Memory B cell (primary cell): Measurements from ENCODE around the gene NPTX1.
"Not testable (repeated sequence)": the region's sequence is repeated elsewhere in the genome, so short reads cannot be mapped to it uniquely, and the experiment has no call there.

Experiments used
- ATAC-seq: fragments of 150-1000 bp; cut with Tn5 transposase; 2 replicates; pipeline ENCODE4 v1.10.0; 2021; ENCODE audit warnings: low read depth, mild to moderate bottlenecking, moderate library complexity
- DNase-seq, 2 donors: peaks; one replicate each; pipeline ENCODE4 v3.0.0; 2022; ENCODE audit warnings: low spot score in 2 of 2
- H3K27ac Mint-ChIP-seq: one replicate; pipeline ENCODE4 v1.8.0; 2022; ENCODE audit warnings: mild to moderate bottlenecking, moderate library complexity, mixed read lengths
- H3K27me3 Mint-ChIP-seq: one replicate; pipeline ENCODE4 v1.8.0; 2022; ENCODE audit warnings: mixed read lengths
- H3K36me3 Mint-ChIP-seq: one replicate; pipeline ENCODE4 v1.8.0; 2022; ENCODE audit warnings: mild to moderate bottlenecking, mixed read lengths
- H3K4me1 Mint-ChIP-seq: one replicate; pipeline ENCODE4 v1.8.0; 2022; ENCODE audit warnings: mixed read lengths
- H3K4me3 Mint-ChIP-seq: one replicate; pipeline ENCODE4 v1.8.0; 2022; ENCODE audit warnings: mild to moderate bottlenecking, moderate library complexity, mixed read lengths
- H3K9me3 Mint-ChIP-seq: one replicate; pipeline ENCODE4 v1.8.0; 2022; ENCODE audit warnings: mixed read lengths

The NPTX1 gene

GRCh38 chr17:80511222-80512180, 35.1 kb upstream of the NPTX1 start:
- H3K36me3 Mint-ChIP-seq: no peaks in the 10 kb centered on the region
- no peak overlapping the region for H3K27ac Mint-ChIP-seq
- no peaks in the 10 kb centered on the region for H3K9me3 Mint-ChIP-seq
- no peak for ATAC-seq
- no peak for DNase-seq
- peaks cover 5% of the 10 kb centered on the region for H3K27me3 Mint-ChIP-seq
- H3K4me1 Mint-ChIP-seq: no peaks in the 10 kb centered on the region
- H3K4me3 Mint-ChIP-seq: no peak overlapping the region

DNA sequence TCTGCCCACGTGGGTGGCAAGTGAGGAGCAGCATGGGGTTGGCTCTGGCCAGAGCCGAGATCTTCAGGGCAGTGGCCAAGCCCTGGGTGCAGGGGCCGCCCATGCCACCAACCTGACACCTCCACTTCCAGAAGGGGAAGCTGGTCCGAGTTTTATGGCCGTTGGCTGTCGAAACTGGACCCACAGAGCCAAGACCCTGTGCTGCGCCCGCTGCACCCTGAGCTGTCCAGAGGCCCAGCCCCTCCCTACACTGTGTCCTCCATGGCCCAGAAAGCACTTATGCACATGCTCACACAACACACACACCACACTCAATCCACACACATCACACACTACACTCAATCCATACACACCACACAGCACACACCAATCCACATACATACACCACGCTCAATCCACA, 34.4 kb upstream of the NPTX1 start:
- no peak for ATAC-seq
- Mint-ChIP-seq H3K36me3 (no peaks in the 10 kb centered on the region), H3K9me3 (no peaks in the 10 kb centered on the region), H3K27me3 (peaks cover 5% of the 10 kb centered on the region), H3K4me1 (no peaks in the 10 kb centered on the region), H3K4me3 (no peak overlapping the region), H3K27ac (no peak overlapping the region)
- no peak for DNase-seq

DNA sequence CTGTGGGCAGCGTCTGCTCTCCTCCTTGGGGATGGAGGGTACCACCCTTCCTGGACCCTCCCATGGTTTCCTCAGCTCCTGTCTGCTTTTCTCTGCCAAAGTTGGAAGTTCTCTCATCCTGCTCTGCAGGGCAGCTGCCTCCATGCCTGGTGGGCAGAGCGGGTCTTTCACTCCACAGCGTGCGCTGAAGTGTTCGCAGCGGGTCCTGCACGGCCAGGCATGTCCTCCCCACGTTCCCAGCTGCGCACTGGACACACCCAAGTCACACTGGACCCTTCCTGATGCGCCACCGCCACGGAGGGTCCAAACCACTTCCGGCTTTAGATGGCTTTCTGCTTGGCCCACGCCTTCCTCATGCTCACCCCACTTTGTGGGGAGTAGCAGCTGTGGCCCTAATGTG, 33.7 kb upstream of the NPTX1 start:
- no peak overlapping the region for H3K4me3 Mint-ChIP-seq
- H3K36me3 Mint-ChIP-seq: no peaks in the 10 kb centered on the region
- H3K9me3 Mint-ChIP-seq: no peaks in the 10 kb centered on the region
- H3K4me1 Mint-ChIP-seq: no peaks in the 10 kb centered on the region
- DNase-seq (no peak), ATAC-seq (no peak)
- H3K27ac Mint-ChIP-seq: no peak overlapping the region
- peaks cover 5% of the 10 kb centered on the region for H3K27me3 Mint-ChIP-seq

GRCh38 chr17:80509311-80509710, 32.9 kb upstream of the NPTX1 start:
- Mint-ChIP-seq H3K36me3 (no peaks in the 10 kb centered on the region), H3K9me3 (no peaks in the 10 kb centered on the region), H3K27ac (no peak overlapping the region), H3K27me3 (peaks cover 6% of the 10 kb centered on the region), H3K4me3 (no peak overlapping the region), H3K4me1 (no peaks in the 10 kb centered on the region)
- no peak for DNase-seq
- no peak for ATAC-seq

GRCh38 chr17:80507965-80508364, 31.6 kb upstream of the NPTX1 start:
- Mint-ChIP-seq H3K27me3 (peaks cover 13% of the 10 kb centered on the region), H3K9me3 (no peaks in the 10 kb centered on the region), H3K36me3 (no peaks in the 10 kb centered on the region), H3K27ac (no peak overlapping the region), H3K4me3 (no peak overlapping the region), H3K4me1 (no peaks in the 10 kb centered on the region)
- DNase-seq (no peak), ATAC-seq (no peak)

DNA sequence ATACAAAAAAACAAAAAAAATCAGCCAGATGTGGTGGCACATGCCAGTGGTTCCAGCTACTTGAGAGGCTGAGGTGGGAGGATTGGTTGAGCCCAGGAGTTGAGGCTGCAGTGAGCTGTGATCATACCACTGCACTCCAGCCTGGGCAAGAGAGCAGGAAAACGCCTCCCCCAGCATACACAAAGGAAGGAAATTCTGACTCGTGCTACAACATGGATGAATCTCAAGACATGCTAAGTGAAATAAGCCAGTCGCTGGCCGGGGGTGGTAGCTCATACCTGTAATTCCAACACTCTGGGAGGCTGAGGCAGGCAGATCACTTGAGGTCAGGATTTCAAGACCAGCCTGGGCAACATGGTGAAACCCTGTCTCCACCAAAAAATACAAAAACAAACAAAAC, 30.8 kb upstream of the NPTX1 start:
- not testable (repeated sequence) for H3K9me3 Mint-ChIP-seq, H3K4me3 Mint-ChIP-seq, DNase-seq, H3K4me1 Mint-ChIP-seq, H3K27ac Mint-ChIP-seq, H3K36me3 Mint-ChIP-seq, ATAC-seq
- H3K27me3 Mint-ChIP-seq: peaks cover 13% of the 10 kb centered on the region

GRCh38 chr17:80504686-80505413, 28.4 kb upstream of the NPTX1 start:
- Mint-ChIP-seq H3K9me3 (no peaks in the 10 kb centered on the region), H3K4me1 (no peaks in the 10 kb centered on the region), H3K27ac (no peak overlapping the region), H3K36me3 (no peaks in the 10 kb centered on the region), H3K4me3 (no peak overlapping the region), H3K27me3 (peaks cover 13% of the 10 kb centered on the region)
- DNase-seq (no peak), ATAC-seq (no peak)

- Mint-ChIP-seq H3K9me3 (no peaks in the 10 kb centered on the region), H3K4me3 (no peak overlapping the region), H3K36me3 (no peaks in the 10 kb centered on the region), H3K27ac (no peak overlapping the region), H3K27me3 (peaks cover 17% of the 10 kb centered on the region), H3K4me1 (no peaks in the 10 kb centered on the region)
- ATAC-seq: no peak
- DNase-seq: no peak
Measured at GRCh38 chr17:80503921-80504320, 27.5 kb upstream of the NPTX1 start.

- Mint-ChIP-seq H3K4me1 (peaks cover under 1% of the 10 kb centered on the region), H3K27me3 (peaks cover 17% of the 10 kb centered on the region), H3K9me3 (no peaks in the 10 kb centered on the region), H3K4me3 (no peak overlapping the region), H3K27ac (no peak overlapping the region), H3K36me3 (no peaks in the 10 kb centered on the region)
- ATAC-seq: no peak
- DNase-seq: no peak
Measured at GRCh38 chr17:80503031-80503430, 26.6 kb upstream of the NPTX1 start.

- H3K4me1 Mint-ChIP-seq: peaks cover 5% of the 10 kb centered on the region
- ATAC-seq (no peak), DNase-seq (no peak)
- no peak overlapping the region for H3K4me3 Mint-ChIP-seq
- H3K9me3 Mint-ChIP-seq: peaks cover 2% of the 10 kb centered on the region
- H3K36me3 Mint-ChIP-seq: no peaks in the 10 kb centered on the region
- H3K27me3 Mint-ChIP-seq: peaks cover 22% of the 10 kb centered on the region
- H3K27ac Mint-ChIP-seq: no peak overlapping the region
Measured at GRCh38 chr17:80502578-80502877, 26.1 kb upstream of the NPTX1 start.

DNA sequence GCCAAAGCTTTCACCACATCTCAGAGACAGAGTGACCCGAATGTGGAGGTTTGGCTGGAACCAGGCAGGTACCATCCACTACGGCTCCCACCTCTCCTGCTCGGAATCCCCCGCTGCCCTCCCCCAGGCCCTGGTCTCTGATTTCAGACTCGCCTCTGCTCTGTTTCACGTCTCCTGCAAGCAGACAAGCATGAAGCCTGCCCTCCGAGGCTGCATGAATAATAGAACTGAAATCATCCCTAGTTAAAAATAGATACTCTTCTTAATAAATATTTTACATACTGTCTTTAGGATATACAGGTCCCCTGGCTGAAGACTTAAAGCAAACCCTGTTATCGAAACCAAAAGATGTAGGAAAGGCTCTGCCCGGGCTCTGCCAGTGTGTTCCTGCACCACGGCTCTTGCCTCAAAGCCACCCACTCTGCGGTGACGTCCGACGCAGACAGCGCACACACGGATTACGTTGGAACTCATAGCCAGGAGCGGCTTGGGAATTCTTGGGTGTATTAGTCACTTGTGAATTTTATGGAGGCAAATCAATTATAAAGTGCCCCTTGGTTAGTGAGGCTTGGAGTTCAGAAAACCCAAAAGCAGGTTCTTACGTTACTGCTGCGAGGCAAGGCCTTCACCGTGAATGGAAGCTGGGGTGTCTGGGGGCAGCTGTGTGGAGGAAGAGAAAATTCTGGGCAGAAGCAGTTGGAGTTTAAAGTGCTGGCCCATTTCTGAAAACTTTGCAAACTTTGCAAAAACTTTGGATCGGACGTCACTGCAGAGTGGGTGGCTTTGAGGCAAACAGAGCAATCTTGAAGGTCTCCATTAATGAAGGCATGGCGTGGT, 25.6 kb upstream of the NPTX1 start:
- Mint-ChIP-seq H3K4me3 (no peak overlapping the region), H3K27me3 (peaks cover 25% of the 10 kb centered on the region), H3K36me3 (no peaks in the 10 kb centered on the region), H3K9me3 (peaks cover 2% of the 10 kb centered on the region), H3K27ac (no peak overlapping the region), H3K4me1 (peaks cover 5% of the 10 kb centered on the region)
- ATAC-seq (no peak), DNase-seq (no peak)

GRCh38 chr17:80499961-80500665, 23.7 kb upstream of the NPTX1 start:
- H3K4me3 Mint-ChIP-seq: no peak overlapping the region
- H3K27ac Mint-ChIP-seq: no peak overlapping the region
- peaks cover 5% of the 10 kb centered on the region for H3K4me1 Mint-ChIP-seq
- DNase-seq: no peak
- peaks cover 2% of the 10 kb centered on the region for H3K9me3 Mint-ChIP-seq
- peaks cover 28% of the 10 kb centered on the region for H3K27me3 Mint-ChIP-seq
- H3K36me3 Mint-ChIP-seq: no peaks in the 10 kb centered on the region
- no peak for ATAC-seq

DNA sequence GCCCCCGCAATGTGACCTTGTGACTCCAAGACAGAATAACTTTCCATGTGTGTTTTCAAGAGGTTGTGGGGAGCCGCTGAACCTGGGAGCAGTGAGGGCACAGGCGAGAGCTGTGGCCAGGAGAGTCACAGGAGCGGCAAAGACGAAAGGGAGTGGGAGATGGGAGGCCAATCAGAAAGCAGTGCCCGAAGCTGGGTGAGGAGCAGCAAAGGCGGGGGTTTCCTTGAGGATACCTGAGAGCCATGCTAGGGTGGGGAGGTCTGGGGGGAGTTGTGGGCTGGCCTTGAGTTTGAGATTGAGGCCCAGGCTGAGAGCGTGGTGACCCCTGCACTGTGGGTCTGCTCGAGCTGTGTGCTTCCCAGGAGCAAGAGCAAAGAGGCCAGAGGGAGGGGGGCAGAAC, 23.2 kb upstream of the NPTX1 start:
- no peak overlapping the region for H3K4me3 Mint-ChIP-seq
- no peak overlapping the region for H3K27ac Mint-ChIP-seq
- no peak for DNase-seq
- H3K27me3 Mint-ChIP-seq: peaks cover 28% of the 10 kb centered on the region
- ATAC-seq: no peak
- H3K9me3 Mint-ChIP-seq: peaks cover 2% of the 10 kb centered on the region
- peaks cover 5% of the 10 kb centered on the region for H3K4me1 Mint-ChIP-seq
- H3K36me3 Mint-ChIP-seq: no peaks in the 10 kb centered on the region
